Astrocyte of the hippocampus (primary cell): ENCODE results near the gene GPR62.
A peak's percentile ranks its signal among the peaks of the same experiment; 100 is the strongest.
"Not testable (repeated sequence)": the region's sequence is repeated elsewhere in the genome, so short reads cannot be mapped to it uniquely, and the experiment has no call there.

Experiments
- DNase-seq: peaks from one replicate; pipeline ENCODE4 v3.0.0; 2011; ENCODE audit warnings: low read depth, low spot score

Gene GPR62

GRCh38 chr3:51970606-51971300 is 15.6 kb downstream of the GPR62 start:
- DNase-seq, result no peak

GRCh38 chr3:51971350-51971749 is 16.2 kb downstream of the GPR62 start:
- DNase-seq, result no peak

GRCh38 chr3:51974277-51974962 is 19.2 kb downstream of the GPR62 start:
- DNase-seq, result no peak

GRCh38 chr3:51974963-51975851 is 20.0 kb downstream of the GPR62 start, which contains the start of gene ABHD14A:
TSS of gene ABHD14A (plus strand) at chr3:51975064. CDS start at chr3:51975136, 72 bp downstream.
- peak; percentile 86 for DNase-seq

GRCh38 chr3:51975852-51976549 is 20.8 kb downstream of the GPR62 start:
- peak; percentile 89 for DNase-seq

GRCh38 chr3:51977446-51978142 is 22.4 kb downstream of the GPR62 start:
- DNase-seq, result no peak

GRCh38 chr3:51978143-51978502 is 22.9 kb downstream of the GPR62 start:
- DNase-seq, result no peak

GRCh38 chr3:51980253-51980652 is 25.1 kb downstream of the GPR62 start:
- DNase-seq, result no peak

- DNase-seq, result peak; percentile 55
Measured at GRCh38 chr3:51982352-51982837, 27.2 kb downstream of the GPR62 start.

- peak; percentile 94 for DNase-seq
Measured at GRCh38 chr3:51982838-51983577, 27.8 kb downstream of the GPR62 start, which contains the start of gene ACY1. TSS of gene ACY1 (plus strand) at chr3:51983535. CDS start at chr3:51984065, 530 bp downstream.

GRCh38 chr3:51983578-51984268 is 28.5 kb downstream of the GPR62 start:
- no peak for DNase-seq

GRCh38 chr3:51984269-51984647 is 29.1 kb downstream of the GPR62 start:
- no peak for DNase-seq

GRCh38 chr3:51985063-51985462 is 29.9 kb downstream of the GPR62 start:
- no peak for DNase-seq

- no peak for DNase-seq
Measured at GRCh38 chr3:51986010-51986947, 31.1 kb downstream of the GPR62 start.

- no peak for DNase-seq
Measured at GRCh38 chr3:51987568-51987967, 32.4 kb downstream of the GPR62 start.

- no peak for DNase-seq
Measured at GRCh38 chr3:51988286-51989146, 33.3 kb downstream of the GPR62 start.

GRCh38 chr3:51990501-51990971 is 35.4 kb downstream of the GPR62 start:
- not testable (repeated sequence) for DNase-seq
